Neutrophil (primary cell): Measurements from ENCODE around the gene SCMH1.

Source experiments
- H3K27ac ChIP-seq: fragments of 200-600 bp; sonication (generic); 2 replicates; pipeline ENCODE4 v1.5.1; 2016; ENCODE audit warnings: mild to moderate bottlenecking, moderate library complexity
- H3K27me3 ChIP-seq: fragments of 200-600 bp; sonication (generic); 2 replicates; pipeline ENCODE4 v1.6.0; 2016; ENCODE audit warnings: mild to moderate bottlenecking
- H3K36me3 ChIP-seq: fragments of 200-600 bp; sonication (generic); 2 replicates; pipeline ENCODE4 v1.5.1; 2017
- H3K4me1 ChIP-seq, 2 experiments: fragments of 200-600 bp in 1 of 2; sonication (generic) in 1 of 2; 1 replicate in 1 of 2; 2 replicates in 1 of 2; pipeline versions ENCODE4 v1.5.1 to v1.6.1; 2013 to 2016; ENCODE audit warnings: low read depth in 1 of 2, low read length in 1 of 2, mild to moderate bottlenecking in 1 of 2, moderate library complexity in 1 of 2; ENCODE audit not compliant: control insufficient read depth in 1 of 2, insufficient read depth in 1 of 2
- H3K4me3 ChIP-seq, 2 experiments: fragments of 200-600 bp in 1 of 2; sonication (generic) in 1 of 2; 1 replicate in 1 of 2; 2 replicates in 1 of 2; pipeline ENCODE4 v1.5.1; 2013 to 2016; ENCODE audit warnings: low read depth in 1 of 2, low read length in 1 of 2, mild to moderate bottlenecking in 1 of 2, moderate library complexity in 1 of 2
- H3K9me3 ChIP-seq: fragments of 200-600 bp; sonication (generic); 2 replicates; pipeline ENCODE4 v1.5.1; 2016
- CTCF ChIP-seq: fragments of 200-600 bp; sonication (generic); IDR thresholded peaks from 2 replicates; pipeline ENCODE4 v1.5.1; 2016; ENCODE audit warnings: antibody characterized with exemption

The SCMH1 gene

DNA sequence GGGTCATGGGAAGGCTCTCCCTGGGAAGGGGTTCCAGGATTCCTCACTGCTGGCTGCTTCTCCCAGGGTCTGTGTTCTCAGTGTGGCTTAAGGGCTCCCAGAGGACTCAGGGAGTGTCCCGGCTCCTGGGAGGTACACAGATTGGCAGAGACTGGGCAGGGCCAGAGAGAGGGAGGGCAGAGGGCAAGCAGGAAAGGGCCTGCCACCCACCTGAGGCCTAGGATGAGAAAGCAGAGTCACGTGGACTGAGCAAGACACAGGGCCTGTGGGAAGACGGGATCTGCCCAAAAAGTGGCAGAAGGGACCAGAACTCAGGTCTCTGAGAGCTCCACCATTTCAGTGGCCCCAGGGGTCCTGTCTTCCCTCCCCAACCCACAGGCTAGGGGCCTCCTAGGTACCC, 221.5 kb downstream of the SCMH1 start:
- H3K27ac ChIP-seq: no peak overlapping the region
- H3K27me3 ChIP-seq: no peaks in the 10 kb centered on the region
- no peaks in the 10 kb centered on the region for H3K9me3 ChIP-seq
- H3K4me3 ChIP-seq: no peak overlapping the region
- no peak for TF ChIP-seq CTCF
- no peaks in the 10 kb centered on the region for H3K4me1 ChIP-seq
- H3K36me3 ChIP-seq: peaks cover 29% of the 10 kb centered on the region

DNA sequence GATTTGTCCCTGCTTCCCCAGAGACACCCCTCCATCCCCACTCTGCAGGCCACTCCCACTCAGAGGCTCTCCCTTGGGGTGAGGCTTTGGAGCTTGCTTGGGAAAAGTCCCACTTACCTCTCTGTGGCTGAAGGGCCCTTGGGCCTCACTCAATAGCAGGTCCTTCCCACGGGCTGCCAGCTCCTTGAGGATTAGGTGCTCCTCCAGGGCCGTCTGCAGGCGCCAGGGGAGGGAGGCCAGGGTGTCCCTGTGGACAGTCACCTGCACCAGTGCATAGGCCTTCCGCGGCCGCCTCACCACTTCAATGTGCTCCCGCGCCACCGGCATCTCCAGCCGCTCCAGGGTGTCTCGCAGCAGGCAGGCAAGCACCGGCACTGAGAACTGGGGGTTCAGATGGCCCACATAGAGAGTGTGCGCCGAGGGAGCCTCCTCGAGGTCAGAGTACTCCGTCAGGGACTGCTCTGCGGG, 222.0 kb downstream of the SCMH1 start:
- TF ChIP-seq CTCF: no peak
- Histone ChIP-seq H3K4me3 (no peak overlapping the region), H3K36me3 (peaks cover 24% of the 10 kb centered on the region), H3K27me3 (no peaks in the 10 kb centered on the region), H3K9me3 (no peaks in the 10 kb centered on the region), H3K4me1 (peaks cover 1 to 3% of the 10 kb centered on the region in 2 experiments), H3K27ac (no peak overlapping the region)

DNA sequence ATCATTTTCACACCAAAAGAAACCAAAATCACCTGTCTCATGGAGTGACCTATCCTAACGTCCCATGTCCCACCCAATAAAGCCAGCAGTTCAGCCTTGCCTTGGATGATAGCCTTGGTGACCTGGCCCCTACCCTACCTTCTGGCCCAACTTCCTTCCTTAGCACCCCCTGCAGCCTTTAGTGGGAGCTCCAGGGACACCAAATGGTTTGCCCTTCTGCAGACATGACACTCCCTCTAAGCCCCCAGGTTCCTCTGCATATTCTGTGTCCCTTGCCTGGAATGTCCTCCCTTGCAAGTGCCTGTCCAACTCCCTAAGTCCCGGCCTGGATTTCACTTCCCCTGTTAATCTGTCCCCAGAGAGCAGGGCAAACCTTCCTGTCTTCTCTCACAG, 222.8 kb downstream of the SCMH1 start:
- no peak for TF ChIP-seq CTCF
- Histone ChIP-seq H3K36me3 (peaks cover 16% of the 10 kb centered on the region), H3K4me1 (peaks cover 9 to 11% of the 10 kb centered on the region in 2 experiments), H3K9me3 (no peaks in the 10 kb centered on the region), H3K27me3 (no peaks in the 10 kb centered on the region), H3K27ac (no peak overlapping the region), H3K4me3 (no peak overlapping the region)

GRCh38 chr1:41018018-41018410, 224.1 kb downstream of the SCMH1 start:
- TF ChIP-seq CTCF: no peak
- H3K27me3 ChIP-seq: no peaks in the 10 kb centered on the region
- H3K4me3 ChIP-seq: no peak overlapping the region
- no peak overlapping the region for H3K27ac ChIP-seq
- peaks cover 8% of the 10 kb centered on the region for H3K36me3 ChIP-seq
- H3K9me3 ChIP-seq: no peaks in the 10 kb centered on the region
- H3K4me1 ChIP-seq: peaks cover 22 to 24% of the 10 kb centered on the region in 2 experiments

DNA sequence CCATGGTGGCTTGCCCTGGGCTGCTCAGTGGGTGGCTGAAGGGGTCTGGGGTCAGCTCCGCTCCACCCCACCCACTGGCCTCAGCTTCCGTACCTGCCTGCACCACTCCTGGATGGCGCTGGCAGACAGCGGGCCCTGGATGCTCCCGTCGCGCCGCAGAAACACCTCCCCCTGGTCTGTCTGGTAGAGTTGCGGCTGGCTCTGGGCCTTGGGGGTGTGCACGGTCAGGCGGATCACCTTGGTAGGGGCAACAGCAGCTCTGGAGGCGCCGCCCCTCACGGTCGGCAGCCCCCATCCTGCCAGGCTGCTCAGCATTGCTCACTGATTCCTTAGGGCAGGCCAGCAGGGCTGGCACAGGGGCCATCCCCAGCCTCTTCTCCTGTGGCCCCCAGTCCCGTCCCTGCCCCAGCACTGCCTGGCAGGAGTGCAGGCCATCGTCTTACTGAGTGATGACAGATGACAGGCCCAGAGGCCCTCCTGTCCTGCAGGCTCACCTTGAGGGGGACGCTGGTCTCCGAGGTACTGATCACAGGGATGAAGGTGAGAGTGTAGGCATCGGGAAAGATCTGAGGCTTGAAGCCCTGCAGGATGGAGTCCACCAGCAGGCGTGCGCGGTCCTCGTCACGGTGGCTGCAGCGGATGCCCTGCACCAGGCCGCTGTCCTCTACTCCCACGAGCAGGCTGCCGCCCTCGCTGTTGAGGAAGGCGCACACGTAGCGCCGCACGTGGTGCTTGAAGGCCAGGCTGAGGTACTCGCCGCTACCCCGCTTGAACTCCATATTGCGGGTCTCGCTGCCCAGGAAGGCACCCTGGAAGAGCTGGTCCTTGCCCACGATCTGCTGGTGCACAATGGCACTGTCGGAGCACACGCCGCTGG, 224.7 kb downstream of the SCMH1 start:
- Histone ChIP-seq H3K9me3 (no peaks in the 10 kb centered on the region), H3K27me3 (no peaks in the 10 kb centered on the region), H3K4me1 (peaks cover 22 to 30% of the 10 kb centered on the region in 2 experiments), H3K27ac (no peak overlapping the region), H3K36me3 (peaks cover 4% of the 10 kb centered on the region), H3K4me3 (no peak overlapping the region)
- no peak for TF ChIP-seq CTCF
